NCI-H1048 (cell line): Measurements from ENCODE around the gene HIBCH.
"Not testable (repeated sequence)": the region's sequence is repeated elsewhere in the genome, so short reads cannot be mapped to it uniquely, and the experiment has no call there.

Experiments used
- DNase-seq: peaks from one replicate; lab custom pipeline; 2025; lab: John Stamatoyannopoulos, UW

HIBCH gene

GRCh38 chr2:190319555-190320498 lies at the start of gene HIBCH:
Gene HIBCH (minus strand): TSS chr2:190319826. CDS start chr2:190319750, 76 bp downstream.
- DNase-seq: peak; percentile 95

GRCh38 chr2:190367091-190367490 lies 47.5 kb upstream of the HIBCH start:
- no peak for DNase-seq

GRCh38 chr2:190366248-190366753 lies 46.7 kb upstream of the HIBCH start:
- DNase-seq: no peak

- DNase-seq: no peak
Measured at GRCh38 chr2:190365499-190366204, 46.0 kb upstream of the HIBCH start.

GRCh38 chr2:190362894-190363293 lies 43.3 kb upstream of the HIBCH start:
- DNase-seq: no peak

- no peak for DNase-seq
Measured at GRCh38 chr2:190361572-190361971, 41.9 kb upstream of the HIBCH start.

GRCh38 chr2:190360965-190361364 lies 41.3 kb upstream of the HIBCH start:
- DNase-seq: no peak

GRCh38 chr2:190360561-190360960 lies 40.9 kb upstream of the HIBCH start:
- no peak for DNase-seq

GRCh38 chr2:190358655-190359448 lies 39.2 kb upstream of the HIBCH start:
- not testable (repeated sequence) for DNase-seq

- no peak for DNase-seq
Measured at GRCh38 chr2:190357600-190357999, 38.0 kb upstream of the HIBCH start.

GRCh38 chr2:190355968-190356644 lies 36.5 kb upstream of the HIBCH start:
- no peak for DNase-seq

- DNase-seq: no peak
Measured at GRCh38 chr2:190354003-190354690, 34.5 kb upstream of the HIBCH start.

GRCh38 chr2:190353537-190353899 lies 33.9 kb upstream of the HIBCH start:
- DNase-seq: no peak

- no peak for DNase-seq
Measured at GRCh38 chr2:190352668-190353536, 33.3 kb upstream of the HIBCH start.

- no peak for DNase-seq
Measured at GRCh38 chr2:190351955-190352354, 32.3 kb upstream of the HIBCH start.

GRCh38 chr2:190350371-190350770 lies 30.7 kb upstream of the HIBCH start:
- DNase-seq: no peak

GRCh38 chr2:190344276-190344827 lies 24.7 kb upstream of the HIBCH start:
- DNase-seq: no peak

- no peak for DNase-seq
Measured at GRCh38 chr2:190343536-190344275, 24.1 kb upstream of the HIBCH start, which contains the start of gene INPP1. Gene INPP1 (plus strand): TSS chr2:190343589. CDS start chr2:190360103, 16,514 bp downstream.

GRCh38 chr2:190343089-190343535 lies 23.5 kb upstream of the HIBCH start:
- DNase-seq: no peak
